ENCODE data around the gene RNU1-2.
"Not testable (repeated sequence)": the region's sequence is repeated elsewhere in the genome, so short reads cannot be mapped to it uniquely, and the experiment has no call there.

The RNU1-2 gene

DNA sequence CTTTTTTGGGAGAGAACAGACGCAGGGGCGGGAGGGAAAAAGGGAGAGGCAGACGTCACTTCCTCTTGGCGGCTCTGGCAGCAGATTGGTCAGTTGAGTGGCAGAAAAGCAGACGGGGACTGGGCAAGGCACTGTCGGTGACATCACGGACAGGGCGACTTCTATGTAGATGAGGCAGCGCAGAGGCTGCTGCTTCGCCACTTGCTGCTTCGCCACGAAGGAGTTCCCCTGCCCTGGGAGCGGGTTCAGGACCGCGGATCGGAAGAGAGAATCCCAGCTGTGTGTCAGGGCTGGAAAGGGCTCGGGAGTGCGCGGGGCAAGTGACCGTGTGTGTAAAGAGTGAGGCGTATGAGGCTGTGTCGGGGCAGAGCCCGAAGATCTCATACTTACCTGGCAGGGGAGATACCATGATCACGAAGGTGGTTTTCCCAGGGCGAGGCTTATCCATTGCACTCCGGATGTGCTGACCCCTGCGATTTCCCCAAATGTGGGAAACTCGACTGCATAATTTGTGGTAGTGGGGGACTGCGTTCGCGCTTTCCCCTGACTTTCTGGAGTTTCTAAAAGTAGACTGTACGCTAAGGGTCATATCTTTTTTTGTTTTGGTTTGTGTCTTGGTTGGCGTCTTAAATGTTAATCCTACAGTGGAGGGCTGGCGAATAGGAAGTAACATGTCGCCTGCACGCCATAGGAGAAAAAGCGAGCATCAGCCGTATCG, at the start of gene RNU1-2:
Gene RNU1-2 (plus strand): TSS at position 383 of the 718 bp plus-strand sequence.
- peak; percentile 90 for DNase-seq (ENCODE audit: low spot score)

DNA sequence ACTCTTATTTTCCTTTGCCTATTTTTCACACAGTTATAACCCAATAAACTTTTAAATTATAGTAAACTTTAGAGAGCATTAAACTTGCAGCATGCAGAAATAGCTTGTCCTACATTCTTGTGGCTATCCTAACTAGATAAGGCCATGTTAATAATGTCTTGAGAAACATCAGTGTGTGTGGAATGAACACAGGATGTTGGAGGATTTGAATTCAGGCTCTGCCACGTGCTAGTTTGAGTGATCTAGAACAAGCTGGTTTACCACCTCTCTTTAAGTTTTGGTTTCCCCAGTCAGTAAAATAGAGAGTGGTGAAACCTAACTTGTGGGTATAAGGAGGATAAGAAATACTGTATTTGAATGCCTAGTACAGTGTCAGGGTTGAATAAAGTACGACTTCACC, 39.6 kb upstream of the RNU1-2 start:
- not testable (repeated sequence) for DNase-seq (ENCODE audit: low spot score)

DNA sequence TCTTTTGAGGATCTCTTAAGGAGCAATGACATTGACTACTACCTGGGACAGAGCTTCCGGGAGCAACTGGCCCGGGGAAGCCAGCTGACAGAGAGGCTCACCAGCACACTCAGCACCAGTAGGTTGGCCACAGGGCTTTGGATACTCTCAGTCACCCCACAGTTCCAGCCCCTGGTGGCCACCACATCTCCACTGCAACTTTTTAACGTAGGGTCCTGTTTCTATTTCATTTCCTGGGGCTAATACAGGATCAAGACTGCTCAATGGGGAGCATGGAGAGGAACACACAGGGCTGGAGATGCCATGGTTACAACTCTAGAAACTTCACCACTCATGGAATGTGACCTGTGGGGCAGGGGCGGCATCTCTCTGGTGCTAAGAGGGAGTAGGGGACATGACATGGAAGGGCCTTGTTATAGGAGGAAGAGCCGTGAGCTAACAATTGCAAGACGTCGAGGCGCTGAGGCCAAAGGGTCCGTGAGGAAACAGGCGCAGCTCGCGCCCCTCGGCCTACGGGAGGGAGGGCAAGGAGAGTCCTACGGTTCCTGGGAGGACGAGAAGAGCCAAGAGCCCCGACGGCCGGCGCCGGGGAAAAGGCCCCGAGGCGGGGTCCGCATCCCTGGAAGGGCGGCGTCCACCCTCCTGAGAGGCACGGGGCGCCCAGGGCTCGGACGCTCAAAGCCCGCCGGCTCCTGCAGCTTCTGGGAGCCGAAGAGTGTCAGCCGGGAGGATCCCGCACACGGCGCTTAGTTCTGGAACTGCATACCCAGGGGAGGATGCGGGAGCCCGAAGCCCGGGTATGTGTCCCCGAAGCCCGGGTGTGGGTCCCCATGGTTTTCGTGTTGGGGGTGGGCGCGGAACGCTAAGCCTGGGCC, 36.4 kb upstream of the RNU1-2 start:
- DNase-seq (ENCODE audit: low spot score), result not testable (repeated sequence)

DNA sequence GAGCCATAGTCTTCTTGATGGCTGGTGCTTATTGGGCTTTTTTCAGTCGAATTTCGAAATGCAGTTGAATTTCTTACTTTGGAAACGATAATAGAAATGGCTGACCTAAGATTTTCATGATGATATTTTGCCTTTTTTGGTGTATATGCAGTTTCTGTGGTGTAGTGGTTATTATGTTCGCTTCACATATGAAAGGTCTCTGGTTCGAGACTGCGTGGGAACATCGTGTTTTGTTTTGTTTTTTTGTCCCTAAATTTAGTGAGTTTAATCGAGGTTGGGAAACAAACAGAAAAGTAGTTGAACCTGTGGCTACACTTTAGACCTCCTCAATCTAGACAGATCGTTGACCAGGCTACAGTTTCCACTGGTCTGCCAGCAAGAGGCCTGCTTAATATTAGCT, 35.7 kb upstream of the RNU1-2 start:
- DNase-seq (ENCODE audit: low spot score), result not testable (repeated sequence)

DNA sequence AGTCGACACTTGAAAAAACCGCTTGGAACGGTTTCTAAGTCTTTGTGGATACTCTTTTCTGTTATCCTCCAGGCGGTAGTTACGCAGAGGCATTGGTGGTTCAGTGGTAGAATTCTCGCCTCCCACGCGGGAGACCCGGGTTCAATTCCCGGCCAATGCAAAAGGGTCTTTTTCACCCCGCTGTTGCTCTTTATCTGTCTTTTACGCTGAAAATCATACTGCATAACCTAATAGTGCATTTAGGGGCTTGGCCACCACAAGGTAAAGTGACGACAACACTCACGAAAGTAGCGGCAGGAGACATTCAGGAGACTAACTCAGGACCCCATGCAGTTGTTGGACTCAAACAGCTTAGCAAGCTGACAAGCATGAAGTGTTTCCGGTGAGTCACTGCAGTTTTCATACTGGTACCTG, 33.9 kb upstream of the RNU1-2 start:
- DNase-seq (ENCODE audit: low spot score), result not testable (repeated sequence)

DNA sequence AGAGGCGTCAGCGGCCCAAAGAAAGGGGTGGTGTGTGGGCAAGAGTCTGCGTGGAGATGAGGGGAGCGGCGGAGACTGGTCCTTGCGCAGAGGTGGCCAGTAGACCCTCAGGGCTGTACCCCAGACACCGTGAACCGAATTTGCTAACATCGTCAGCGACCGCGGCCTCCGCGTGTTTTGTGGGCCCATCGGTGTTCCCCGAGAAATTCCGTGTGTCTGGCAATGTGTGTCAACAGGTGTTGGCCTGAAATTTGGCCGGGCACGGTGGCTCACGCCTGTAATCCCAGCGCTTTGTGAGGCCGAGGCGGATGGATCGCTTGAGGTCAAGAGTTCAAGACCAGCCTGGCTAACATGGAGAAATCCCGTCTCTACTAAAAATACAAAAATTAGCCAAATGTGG, 33.4 kb upstream of the RNU1-2 start:
- DNase-seq (ENCODE audit: low spot score), result not testable (repeated sequence)

DNA sequence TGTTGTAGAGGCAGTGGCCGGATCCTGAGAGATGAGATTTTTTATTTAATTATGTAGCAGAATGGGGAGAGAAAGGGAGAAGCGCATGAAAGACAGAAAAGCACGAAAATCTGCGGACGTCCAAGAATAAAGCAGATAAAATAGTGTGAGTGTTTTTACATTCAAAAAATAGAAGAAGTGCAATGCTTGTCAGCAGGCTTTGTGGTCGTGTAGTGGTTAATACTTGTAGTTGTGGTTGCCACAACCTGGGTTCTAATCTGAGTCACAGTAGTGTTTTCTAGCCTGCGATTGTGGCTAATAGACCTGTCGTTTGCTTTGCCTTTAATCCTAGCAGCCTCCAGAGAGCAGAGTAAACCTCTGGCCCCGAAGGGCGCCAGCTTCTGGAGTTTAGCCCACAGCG, 32.8 kb upstream of the RNU1-2 start:
- not testable (repeated sequence) for DNase-seq (ENCODE audit: low spot score)

DNA sequence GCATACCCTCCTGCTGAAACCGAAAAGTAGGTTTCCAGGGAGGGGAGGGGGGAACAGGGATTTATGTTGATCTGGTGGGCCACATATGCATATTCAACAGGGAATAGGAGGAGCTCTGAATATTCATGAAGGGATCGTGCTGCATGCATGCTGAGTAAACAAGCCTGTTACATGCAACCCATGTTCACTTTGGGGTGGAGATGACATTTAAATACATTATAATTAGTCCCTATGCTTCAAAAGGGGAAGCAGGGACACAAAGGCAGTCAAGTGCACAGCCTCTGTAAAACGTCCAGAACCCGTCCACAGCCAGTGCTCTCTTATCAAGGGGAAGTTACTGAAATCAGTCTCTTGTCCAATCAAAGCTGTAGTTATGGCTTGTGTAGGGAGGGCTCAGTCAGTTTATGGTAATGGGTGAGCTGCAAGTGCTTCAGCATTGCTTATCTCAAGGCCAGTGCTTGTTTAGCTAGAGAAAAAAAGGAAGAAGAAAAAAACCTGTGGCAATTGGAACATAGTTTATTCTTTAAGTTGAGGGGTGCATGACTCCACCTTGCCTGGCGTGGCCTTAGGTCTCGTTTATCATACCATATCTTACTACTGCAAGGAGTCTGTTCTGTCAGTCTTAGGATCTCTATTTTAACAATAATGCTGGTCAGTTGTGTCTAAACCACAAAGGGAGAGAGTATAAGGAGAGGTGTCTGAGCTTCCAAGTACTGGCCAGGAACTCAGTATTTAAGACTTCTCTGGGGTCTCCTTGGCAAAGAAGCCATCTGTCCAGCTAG, 28.7 kb upstream of the RNU1-2 start:
- DNase-seq (ENCODE audit: low spot score), result not testable (repeated sequence)

DNA sequence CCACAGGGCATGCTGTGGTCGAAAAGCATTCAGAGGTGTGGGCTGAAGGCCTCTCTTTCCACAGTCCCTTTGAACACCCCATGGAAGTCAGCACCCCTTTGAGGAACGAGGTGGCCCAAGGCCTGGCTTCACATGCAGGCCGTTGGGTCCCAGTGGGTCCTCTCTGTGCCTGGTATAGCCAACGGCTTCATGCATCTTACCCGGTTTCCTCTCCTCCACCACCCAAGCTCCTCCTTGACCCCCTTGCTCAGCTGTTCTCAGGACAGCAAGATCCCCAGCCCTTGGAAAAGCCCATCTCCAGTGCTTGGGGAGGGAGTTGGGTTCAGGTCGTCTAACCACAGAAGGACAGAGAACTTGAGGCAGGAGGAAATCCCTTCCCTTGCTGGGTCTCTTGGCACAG, 27.0 kb upstream of the RNU1-2 start:
- DNase-seq (ENCODE audit: low spot score), result not testable (repeated sequence)

DNA sequence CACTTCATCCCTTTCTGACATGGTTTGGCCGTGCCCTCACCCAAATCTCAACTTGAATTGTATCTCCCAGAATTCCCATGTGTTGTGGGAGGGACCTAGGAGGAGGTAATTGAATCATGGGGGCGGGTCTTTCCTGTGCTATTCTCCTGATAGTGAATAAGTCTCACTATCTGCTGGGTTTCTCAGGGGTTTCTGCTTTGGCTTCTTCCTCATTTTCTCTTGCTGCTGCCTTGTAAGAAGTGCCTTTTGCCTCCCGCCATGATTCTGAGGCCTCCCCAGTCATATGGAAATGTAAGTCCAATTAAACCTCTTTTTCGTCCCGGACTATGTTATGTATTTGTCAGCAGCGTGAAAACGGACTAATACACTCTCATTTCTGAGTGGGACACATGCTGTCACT, 25.8 kb upstream of the RNU1-2 start:
- DNase-seq (ENCODE audit: low spot score), result not testable (repeated sequence)

DNA sequence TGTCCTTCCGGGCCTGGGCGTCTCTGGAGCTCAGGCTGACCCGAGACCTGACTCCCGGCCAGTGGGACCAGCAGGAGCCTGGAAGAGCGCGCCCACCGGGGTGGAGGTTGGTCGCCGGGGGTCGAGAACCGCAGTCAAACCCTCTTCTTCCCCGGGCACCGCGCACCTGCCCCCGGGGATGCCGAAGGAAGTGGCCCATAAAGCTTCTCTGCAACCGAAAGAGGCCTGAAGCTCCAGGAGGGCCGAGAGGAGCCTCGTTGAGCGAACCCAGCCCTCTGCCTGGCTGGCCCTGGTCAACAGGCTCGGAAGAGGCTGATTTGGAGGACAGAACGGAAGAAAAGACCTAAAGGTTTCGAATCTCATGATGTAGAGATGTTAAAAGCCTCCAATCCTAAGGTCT, 24.6 kb upstream of the RNU1-2 start:
- DNase-seq (ENCODE audit: low spot score), result not testable (repeated sequence)

DNA sequence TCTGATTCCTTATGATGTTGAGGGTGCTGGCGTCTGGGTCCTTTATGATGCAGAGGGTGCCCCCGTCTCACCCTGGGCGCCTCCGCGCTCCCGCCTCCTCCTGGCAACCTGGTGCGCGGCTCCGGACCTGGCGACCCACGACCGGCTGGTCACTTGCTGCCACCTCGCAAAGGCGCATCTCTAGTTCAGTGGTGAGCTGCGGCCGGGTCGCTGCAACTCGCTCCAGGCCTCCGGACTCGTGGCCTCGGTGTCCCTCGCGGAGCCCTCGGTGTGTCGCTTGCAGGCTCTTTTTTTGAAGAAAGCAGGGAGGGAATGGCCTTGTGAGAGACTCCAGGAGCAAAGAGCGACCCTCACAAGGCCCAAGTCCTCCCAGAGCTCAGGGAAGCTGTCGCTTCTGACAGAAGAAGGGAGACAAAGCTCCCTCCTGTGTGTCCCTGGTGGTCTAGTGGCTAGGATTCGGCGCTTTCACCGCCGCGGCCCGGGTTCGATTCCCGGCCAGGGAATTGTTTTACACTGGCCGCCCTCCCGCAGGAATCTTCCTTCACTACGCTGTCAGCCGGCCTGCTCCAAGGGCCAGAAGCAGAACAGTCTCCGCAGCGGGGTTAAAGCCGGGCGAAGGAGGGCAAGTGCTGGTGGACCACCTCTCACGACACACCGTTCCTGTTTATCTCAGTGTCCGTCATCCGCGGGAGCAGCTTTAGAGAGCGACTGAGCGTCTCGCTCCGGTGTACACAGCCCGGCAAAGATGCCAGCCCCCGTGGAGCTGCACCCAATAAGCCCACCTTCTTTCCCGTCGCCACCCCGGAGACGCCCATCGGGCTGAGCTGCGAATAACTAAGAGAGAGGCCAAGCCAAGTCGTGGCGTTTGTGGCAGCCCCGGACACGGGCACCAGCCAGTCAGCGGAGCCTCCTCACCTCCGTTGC, 23.4 kb upstream of the RNU1-2 start:
- not testable (repeated sequence) for DNase-seq (ENCODE audit: low spot score)

DNA sequence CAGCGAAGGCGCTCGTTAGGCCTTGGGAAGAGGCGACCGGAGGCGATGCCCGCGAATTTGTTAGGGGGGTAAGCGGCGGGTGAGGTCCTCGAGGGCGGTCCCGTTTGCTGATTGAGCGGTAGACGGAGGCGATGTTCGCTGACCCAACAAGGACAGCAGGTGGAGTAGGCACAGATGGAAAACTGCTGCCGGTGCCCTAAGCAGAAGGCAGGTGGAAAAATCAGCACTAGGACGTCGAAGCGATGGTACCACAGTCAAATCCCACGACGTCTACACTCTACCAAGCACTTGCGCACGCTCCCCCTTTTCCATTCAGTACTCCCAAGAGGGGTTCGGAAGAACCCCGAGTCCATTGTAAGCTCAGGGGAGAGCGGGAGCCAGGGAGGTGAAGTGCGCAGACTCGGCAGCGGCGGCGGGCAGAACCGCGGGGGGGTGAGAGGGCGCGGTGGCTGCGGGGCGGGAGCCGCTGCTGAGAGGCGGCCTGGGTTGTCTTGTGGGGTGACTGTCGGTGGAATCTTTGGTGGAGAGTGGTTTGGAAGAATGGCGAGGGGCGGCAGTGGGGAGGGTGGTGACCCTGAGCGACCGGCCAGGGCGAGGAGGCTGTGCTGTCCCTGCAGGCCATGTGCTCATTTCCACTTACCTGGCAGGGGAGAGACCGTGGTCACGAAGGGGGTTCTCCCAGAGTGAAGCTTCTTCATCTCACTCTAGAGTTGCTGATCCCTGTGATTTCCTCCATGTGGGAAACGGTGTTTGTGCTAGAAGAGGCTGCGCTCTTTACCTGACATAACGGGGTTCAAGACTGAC, 22.5 kb upstream of the RNU1-2 start:
- DNase-seq (ENCODE audit: low spot score), result peak; percentile 48

DNA sequence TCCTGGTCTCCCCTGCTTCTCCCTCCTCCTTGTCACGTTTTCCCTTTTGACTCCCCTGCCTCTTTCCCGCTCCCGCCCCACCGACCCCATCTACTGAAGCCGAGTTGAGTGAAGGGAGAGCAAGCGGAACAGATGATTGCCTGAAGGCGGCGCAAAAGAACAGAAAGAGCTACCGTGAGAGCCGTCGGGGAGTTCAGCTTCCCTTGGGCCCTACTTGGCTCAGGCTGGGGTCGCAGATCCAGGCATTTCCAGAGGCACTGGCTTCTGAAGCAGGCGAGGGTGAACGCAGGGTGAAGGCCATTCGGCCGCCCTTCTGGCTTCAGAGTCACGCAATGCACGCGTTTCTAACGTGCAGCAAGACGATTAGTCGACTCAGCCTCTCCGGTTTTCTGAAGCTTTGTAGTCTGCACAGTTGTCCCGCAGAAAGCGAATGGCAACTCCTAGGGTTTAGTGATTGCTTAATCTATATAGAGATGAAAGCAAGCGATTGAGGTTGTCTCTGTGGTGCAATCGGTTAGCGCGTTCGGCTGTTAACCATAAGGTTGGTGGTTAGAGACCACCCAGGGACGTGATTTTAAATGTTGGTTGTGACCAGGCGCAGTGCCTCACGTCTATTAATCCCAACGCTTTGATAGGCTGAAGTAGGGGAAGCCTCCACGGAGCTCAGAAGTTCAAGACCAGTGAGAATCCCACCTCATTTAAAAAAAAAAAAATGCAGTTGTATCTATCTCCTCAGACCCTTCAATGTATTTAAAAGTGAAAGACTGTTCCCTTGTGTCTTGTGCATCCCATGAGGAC, 20.6 kb upstream of the RNU1-2 start:
- DNase-seq (ENCODE audit: low spot score), result not testable (repeated sequence)

DNA sequence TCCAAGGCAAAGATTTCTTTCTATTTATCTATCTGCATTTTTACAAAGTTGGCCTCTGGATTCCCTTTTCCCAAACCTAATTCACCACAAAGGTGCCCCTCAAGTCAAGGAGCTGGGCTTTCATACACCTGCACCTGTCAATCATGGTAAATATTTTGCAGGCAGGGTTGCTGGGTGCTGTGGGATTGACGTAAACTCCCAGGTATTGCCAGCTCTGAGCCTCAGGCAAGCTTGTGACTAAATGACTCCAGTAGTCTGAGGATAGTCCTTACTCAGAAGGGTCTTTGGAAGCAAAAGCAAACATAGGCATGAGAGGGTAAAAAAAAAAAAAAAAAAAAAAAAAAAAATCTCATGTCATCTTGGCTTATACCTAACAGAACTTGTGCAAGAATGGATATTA, 14.0 kb upstream of the RNU1-2 start:
- not testable (repeated sequence) for DNase-seq (ENCODE audit: low spot score)

DNA sequence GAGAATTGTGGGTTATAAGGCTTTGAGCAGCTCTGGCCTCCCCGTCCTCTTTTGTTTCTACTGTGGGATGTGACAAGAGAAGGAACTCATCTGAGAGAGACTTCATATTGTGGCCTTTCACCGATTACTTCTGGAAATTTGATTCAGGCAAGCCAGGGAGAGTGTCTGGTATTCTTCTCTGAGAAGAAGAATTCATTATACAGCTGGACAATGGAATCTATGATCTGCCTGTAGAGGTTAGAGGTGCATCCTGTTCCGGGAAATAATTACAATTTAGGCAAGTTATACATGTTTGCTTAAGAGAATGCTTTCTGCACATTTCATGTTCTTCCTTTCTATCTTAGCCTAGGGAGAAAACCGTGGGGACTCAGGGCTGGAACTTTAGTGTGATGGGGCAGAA, 12.8 kb upstream of the RNU1-2 start:
- no peak for DNase-seq (ENCODE audit: low spot score)

DNA sequence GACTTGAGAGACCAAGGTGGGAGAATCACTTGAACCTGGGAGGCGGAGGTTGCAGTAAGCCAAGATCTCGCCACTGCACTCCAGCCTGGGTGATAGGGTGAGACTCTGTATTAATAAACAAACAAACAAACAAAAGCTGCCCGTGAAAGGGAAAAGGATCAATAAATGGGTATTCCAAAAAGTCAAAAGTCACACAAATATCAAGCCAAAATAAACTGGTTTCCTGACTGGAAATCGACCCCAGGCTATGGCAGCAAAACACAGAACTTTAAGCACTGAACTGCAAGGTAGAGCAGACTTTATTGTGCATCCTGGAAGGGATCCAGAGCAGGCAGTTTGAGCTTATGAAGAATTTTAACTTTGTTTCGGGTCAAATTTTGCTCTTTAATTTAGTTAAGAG, 11.3 kb upstream of the RNU1-2 start:
- not testable (repeated sequence) for DNase-seq (ENCODE audit: low spot score)

DNA sequence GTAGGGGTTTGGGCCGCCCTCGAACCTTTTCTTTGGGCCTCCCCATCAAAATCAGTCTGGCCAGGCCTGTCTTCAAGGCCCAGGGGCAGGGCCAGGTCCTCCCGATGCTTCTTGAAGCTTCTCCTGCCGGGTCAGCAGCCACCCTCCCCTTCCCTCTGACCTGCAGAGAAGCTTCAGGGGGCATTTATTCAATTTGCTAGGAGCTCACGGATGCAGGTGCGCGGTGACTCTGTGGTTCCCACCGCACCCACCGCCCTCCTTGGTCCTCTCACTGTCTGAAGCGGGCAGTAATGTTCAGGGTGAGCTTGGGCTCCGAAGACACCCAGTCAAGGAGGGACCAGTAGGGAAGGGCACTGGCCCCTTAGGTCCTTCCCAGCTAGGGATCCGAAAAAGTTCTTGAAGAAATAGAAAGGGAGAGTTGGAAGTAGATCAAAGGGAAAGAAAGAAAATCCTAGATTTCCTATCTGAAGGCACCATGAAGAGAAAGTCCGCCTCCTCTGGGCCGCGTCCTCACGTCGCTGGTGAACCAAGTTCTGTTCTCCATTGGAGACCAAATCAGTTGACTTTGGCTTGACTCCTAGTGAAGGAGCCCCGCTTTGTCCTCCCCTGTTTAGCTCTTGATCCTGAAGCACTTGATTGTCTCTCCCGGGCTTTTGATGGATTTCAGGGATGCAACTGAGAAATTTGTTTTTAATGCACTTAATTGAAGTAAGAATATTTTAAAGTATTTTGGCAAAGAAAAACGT, 8.7 kb upstream of the RNU1-2 start:
- DNase-seq (ENCODE audit: low spot score), result no peak

Measured in CD4-positive, alpha-beta T cell treated with Interleukin-6 at 100 ng/mL for 8 hours (primary cell).